Measurements from ENCODE around the gene PARD3.

DNA sequence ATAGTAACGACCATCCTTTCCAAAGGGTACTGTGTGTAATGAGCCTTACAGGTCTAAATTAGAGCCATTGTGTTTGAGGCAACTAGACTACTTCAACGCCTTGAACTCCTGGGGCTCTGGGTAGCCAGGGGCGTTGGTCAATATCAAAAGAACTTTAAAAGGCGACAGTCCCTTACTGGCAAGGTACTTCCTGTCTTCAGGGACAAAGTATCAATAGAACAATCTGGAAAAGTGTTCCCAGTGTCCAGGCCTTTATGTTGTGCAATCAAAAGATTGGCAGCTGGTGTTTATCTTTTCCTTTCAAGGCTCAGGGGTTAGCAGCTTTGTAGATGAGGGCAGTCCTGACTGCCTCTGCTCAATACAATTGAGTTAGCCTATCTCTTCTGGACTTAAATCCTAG is 284.3 kb downstream of the PARD3 start:
- TF ChIP-seq, protein P1, sequence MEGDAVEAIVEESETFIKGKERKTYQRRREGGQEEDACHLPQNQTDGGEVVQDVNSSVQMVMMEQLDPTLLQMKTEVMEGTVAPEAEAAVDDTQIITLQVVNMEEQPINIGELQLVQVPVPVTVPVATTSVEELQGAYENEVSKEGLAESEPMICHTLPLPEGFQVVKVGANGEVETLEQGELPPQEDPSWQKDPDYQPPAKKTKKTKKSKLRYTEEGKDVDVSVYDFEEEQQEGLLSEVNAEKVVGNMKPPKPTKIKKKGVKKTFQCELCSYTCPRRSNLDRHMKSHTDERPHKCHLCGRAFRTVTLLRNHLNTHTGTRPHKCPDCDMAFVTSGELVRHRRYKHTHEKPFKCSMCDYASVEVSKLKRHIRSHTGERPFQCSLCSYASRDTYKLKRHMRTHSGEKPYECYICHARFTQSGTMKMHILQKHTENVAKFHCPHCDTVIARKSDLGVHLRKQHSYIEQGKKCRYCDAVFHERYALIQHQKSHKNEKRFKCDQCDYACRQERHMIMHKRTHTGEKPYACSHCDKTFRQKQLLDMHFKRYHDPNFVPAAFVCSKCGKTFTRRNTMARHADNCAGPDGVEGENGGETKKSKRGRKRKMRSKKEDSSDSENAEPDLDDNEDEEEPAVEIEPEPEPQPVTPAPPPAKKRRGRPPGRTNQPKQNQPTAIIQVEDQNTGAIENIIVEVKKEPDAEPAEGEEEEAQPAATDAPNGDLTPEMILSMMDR (IDR thresholded peaks at IDR 0.05; ENCODE audit: borderline replicate concordance, extremely low read depth, low read length, poor library complexity, severe bottlenecking), result no peak
- no peak for TF ChIP-seq EZH2 (IDR thresholded peaks at IDR 0.05; ENCODE audit: borderline replicate concordance, low read depth, low read length, severe bottlenecking)
